Caco-2 (cell line): ENCODE results near the gene CHERP. TPM values are rescaled to one million over a fixed set of nuclear protein-coding genes. Genes with fewer than 3 reads are reported as not detected.

Source experiments
- BruUV-seq: library from RNA; stranded (reverse); fragments of 400-500 nt; replicated peaks from 2 replicates; lab custom pipeline; 2021; lab: Mats Ljungman, UMichigan
- CTCF ChIA-PET: fragments of 300-600 bp; sonication (Branson Sonifier 250); formaldehyde crosslinking; loops from one replicate; lab custom pipeline; 2022; ENCODE audit warnings: antibody characterized with exemption; lab: Charles Lee
- POLR2A ChIA-PET: fragments of 300-600 bp; sonication (Branson Sonifier 250); formaldehyde crosslinking; loops from one replicate; lab custom pipeline; 2022; ENCODE audit warnings: antibody characterized with exemption; lab: Charles Lee
- DNase-seq, 2 experiments: peaks; one replicate each; pipeline versions ENCODE4 v3.0.0 to v3.0.0-alpha.2; 2020 to 2022
- H3K27me3 ChIP-seq: replicated peaks from 2 replicates; pipeline ENCODE4 v1.6.0; 2011; ENCODE audit warnings: low read length; ENCODE audit not compliant: control insufficient read depth, insufficient read depth
- H3K36me3 ChIP-seq: 2 replicates; pipeline ENCODE4 v1.5.1; 2011; ENCODE audit warnings: low read length; ENCODE audit not compliant: control insufficient read depth, insufficient read depth
- H3K4me1 ChIP-seq: fragments of 250-450 bp; sonication (Bioruptor Pico); 2 replicates; pipeline ENCODE4 v1.5.1; 2020; ENCODE audit warnings: mild to moderate bottlenecking
- H3K4me3 ChIP-seq: 2 replicates; pipeline ENCODE4 v1.5.1; 2011; ENCODE audit warnings: low read depth, mild to moderate bottlenecking, control low read depth, low read length
- H3K9me3 ChIP-seq: fragments of 250-450 bp; sonication (Bioruptor Pico); 2 replicates; pipeline ENCODE4 v1.5.1; 2020; ENCODE audit warnings: mild to moderate bottlenecking, moderate library complexity
- H3K27ac Mint-ChIP-seq: one replicate; pipeline ENCODE4 v1.8.0; 2022; ENCODE audit warnings: mixed read lengths; ENCODE audit not compliant: unreplicated experiment
- H3K27me3 Mint-ChIP-seq: one replicate; pipeline ENCODE4 v1.8.0; 2022; ENCODE audit warnings: mixed read lengths; ENCODE audit not compliant: insufficient read depth, unreplicated experiment
- H3K36me3 Mint-ChIP-seq: one replicate; pipeline ENCODE4 v1.8.0; 2022; ENCODE audit warnings: mild to moderate bottlenecking, mixed read lengths; ENCODE audit not compliant: insufficient read depth, unreplicated experiment
- H3K4me1 Mint-ChIP-seq: one replicate; pipeline ENCODE4 v1.8.0; 2022; ENCODE audit warnings: low read depth, mixed read lengths; ENCODE audit not compliant: unreplicated experiment
- H3K4me3 Mint-ChIP-seq: one replicate; pipeline ENCODE4 v1.8.0; 2022; ENCODE audit warnings: mild to moderate bottlenecking, moderate library complexity, mixed read lengths; ENCODE audit not compliant: unreplicated experiment
- H3K9me3 Mint-ChIP-seq: one replicate; pipeline ENCODE4 v1.8.0; 2022; ENCODE audit warnings: mixed read lengths; ENCODE audit not compliant: unreplicated experiment
- CTCF ChIP-seq, 2 experiments: fragments of 200-600 bp in 1 of 2; IDR thresholded peaks; 1 replicate in 1 of 2; 2 replicates in 1 of 2; pipeline versions ENCODE4 v1.5.1 to v1.8.0; 2011 to 2022; ENCODE audit warnings: antibody characterized with exemption in 1 of 2, control low read depth in 1 of 2, inconsistent platforms in 1 of 2, low read depth in 1 of 2, low read length in 1 of 2, mild to moderate bottlenecking in 1 of 2, moderate library complexity in 1 of 2; ENCODE audit not compliant: insufficient read depth in 1 of 2, severe bottlenecking in 1 of 2, unreplicated experiment in 1 of 2
- intact Hi-C: fragments of 100-400 bp; cut with micrococcal nuclease; formaldehyde crosslinking; loops from one replicate; pipeline ENCODE4 v1.10.0; 2022; ENCODE audit not compliant: unreplicated experiment
- total RNA-seq: library from RNA; stranded (reverse); gene quantifications from 2 replicates; pipeline ENCODE4 v1.2.3, GENCODE V29; 2022

Gene CHERP
- total RNA-seq, 1 experiment from 2014 or later = 66.1 TPM

DNA sequence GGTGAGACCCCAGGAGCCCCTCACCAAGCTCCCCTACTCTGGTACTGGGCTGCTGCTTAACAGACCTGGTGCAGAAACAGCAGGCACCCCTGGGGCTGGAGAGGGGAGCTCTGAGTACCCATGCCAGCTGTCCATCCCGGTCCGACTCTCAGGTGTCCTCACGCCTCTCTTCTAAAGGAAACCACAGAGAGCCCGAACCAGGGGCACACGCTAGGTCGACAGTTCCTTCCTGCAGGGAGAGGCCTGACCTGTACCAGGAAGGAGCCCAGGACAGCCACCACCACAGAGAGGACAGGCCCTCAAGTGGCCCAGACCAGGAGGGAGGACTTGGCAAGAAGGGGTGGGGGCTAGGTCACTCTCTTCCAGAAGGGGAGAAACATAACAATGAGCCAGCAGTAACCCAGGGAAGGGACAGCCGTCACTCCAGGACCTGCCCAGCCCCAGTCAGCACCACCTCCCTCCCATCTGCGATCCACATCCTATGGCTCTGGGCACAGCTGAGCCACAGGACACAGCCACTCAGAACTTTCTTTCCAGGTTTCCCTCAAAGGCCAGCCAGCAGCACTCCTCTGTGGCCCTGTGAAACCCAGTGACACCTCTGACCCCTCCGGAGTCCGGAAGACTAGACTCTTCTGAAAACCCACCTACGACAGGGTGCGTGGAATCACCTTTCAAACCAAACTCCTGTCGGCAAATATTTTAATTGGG, 43.0 kb upstream of the CHERP start:
- Histone ChIP-seq H3K9me3 (no peaks in the 10 kb centered on the region), H3K4me3 (no peak overlapping the region), H3K4me1 (0 out of 2 replicates have a peak, but pooled peaks cover 5% of the 10 kb centered on the region), H3K36me3 (no peaks in the 10 kb centered on the region), H3K27me3 (no peaks in the 10 kb centered on the region)
- BruUV-seq = no TSS peak
- ChIA-PET CTCF (interaction anchor here (1.3 kb wide), 1 partner anchor 42 kb away, joined by 6 read pairs; no protein-coding TSS in a partner anchor), POLR2A (no interaction called here)
- no peak for TF ChIP-seq CTCF (IDR thresholded peaks at IDR 0.05; ENCODE audit: insufficient read depth in 1 of 2, low read depth in 1 of 2, low read length in 1 of 2, severe bottlenecking in 1 of 2, unreplicated experiment in 1 of 2)
- peaks cover 6% of the 10 kb centered on the region for H3K36me3 Mint-ChIP-seq
- no peak overlapping the region for H3K4me3 Mint-ChIP-seq
- no peaks in the 10 kb centered on the region for H3K4me1 Mint-ChIP-seq
- H3K27ac Mint-ChIP-seq = no peak overlapping the region
- H3K27me3 Mint-ChIP-seq = no peaks in the 10 kb centered on the region
- H3K9me3 Mint-ChIP-seq = no peaks in the 10 kb centered on the region
- DNase-seq = no peak
- intact Hi-C loops = no loop called here

DNA sequence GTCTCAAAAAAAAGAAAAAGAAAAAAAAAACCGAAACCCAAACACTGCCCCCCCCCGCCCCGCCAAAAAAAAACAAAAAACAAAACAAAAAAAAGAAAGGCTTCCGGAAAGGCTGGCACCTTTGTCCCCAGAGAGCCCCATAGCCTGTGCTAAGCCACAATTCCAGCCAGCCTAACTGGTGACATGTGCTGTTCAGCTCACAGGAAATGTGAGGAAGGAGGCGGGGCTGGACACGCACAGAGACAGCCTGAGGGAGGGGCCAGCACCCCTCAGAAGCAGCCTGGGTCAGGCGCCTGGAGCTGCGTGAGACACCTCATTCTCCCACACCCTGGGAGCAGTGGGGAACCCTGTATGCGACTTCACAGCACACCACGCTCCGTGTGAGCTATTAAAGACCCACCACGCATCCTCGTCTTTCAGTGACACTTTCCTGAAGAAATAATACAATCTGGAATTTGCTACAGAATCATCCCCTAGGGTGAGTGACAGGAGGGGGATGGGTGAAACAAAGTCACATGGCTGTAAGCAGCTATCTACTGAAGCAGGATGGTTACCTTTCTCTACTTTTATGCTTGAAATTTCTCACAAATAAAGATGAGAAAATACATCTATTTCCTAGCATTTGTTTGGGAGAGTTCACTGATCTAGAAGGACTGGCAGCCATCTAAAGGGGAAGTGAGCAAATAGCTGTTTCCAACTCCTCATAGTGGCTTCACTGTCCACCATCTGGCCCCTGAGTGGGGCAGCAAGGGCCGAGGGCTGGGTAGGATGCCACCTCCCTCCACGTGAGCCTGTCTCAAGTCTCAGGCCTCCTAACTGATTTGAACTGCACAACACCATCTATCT, 42.2 kb upstream of the CHERP start:
- POLR2A ChIA-PET = interaction anchor here (0.6 to 0.8 kb wide), 2 partner anchors 45 to 203 kb away, joined by 3 to 6 read pairs; no protein-coding TSS in a partner anchor
- H3K27ac Mint-ChIP-seq = no peak overlapping the region
- Histone ChIP-seq H3K4me3 (no peak overlapping the region), H3K36me3 (no peaks in the 10 kb centered on the region), H3K4me1 (0 out of 2 replicates have a peak, but pooled peaks cover 5% of the 10 kb centered on the region), H3K27me3 (no peaks in the 10 kb centered on the region), H3K9me3 (no peaks in the 10 kb centered on the region)
- H3K4me1 Mint-ChIP-seq = no peaks in the 10 kb centered on the region
- peaks cover 6% of the 10 kb centered on the region for H3K36me3 Mint-ChIP-seq
- no TSS peak for BruUV-seq
- TF ChIP-seq CTCF (IDR thresholded peaks at IDR 0.05; ENCODE audit: insufficient read depth in 1 of 2, low read depth in 1 of 2, low read length in 1 of 2, severe bottlenecking in 1 of 2, unreplicated experiment in 1 of 2) = no peak
- no peaks in the 10 kb centered on the region for H3K27me3 Mint-ChIP-seq
- DNase-seq = peak; percentile 59 to 69
- intact Hi-C loops = no loop called here
- no peaks in the 10 kb centered on the region for H3K9me3 Mint-ChIP-seq
- CTCF ChIA-PET = interaction anchor here (0.6 to 1.3 kb wide), 3 partner anchors 31 to 67 kb away, joined by 3 to 7 read pairs (median 6); no protein-coding TSS in a partner anchor
- no peak overlapping the region for H3K4me3 Mint-ChIP-seq

DNA sequence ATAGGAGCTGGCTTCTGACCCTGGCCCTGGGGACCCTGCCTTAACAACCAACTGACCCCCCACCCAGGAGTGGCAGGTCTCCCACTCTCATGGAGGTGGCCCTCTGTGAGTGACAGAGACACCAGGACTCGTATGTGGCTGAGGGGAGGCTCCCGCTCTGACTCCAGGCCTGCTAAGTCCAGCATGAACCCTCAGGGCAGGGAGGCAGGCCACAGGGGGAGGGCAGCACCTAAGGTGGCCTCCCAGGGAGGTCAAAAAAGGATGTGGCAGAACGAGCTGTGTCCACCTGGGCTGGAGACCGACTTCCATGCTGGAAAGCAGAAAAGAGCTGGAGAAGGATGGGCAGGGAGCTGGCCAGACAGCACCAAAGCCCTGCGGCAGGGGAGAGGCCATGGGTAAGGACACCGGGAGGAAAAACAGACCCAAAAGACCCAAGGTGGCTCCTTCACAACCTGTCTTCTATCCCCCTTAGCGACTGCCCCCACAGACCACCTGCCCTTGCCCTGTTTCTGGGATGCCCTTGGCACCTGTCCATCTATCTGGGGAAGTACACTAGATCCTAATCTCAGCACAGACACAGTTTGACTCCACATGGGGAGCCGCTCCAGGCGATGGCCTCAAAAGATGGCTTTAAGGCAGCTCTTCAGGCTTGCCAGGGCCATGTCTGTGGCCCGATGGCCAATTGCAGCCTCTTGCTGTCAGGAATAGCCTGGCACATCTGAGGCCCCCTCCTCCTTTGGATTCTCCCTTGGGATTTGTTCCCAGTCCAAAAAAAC, 40.4 kb upstream of the CHERP start:
- Histone ChIP-seq H3K9me3 (no peaks in the 10 kb centered on the region), H3K4me1 (0 out of 2 replicates have a peak, but pooled peaks cover 5% of the 10 kb centered on the region), H3K27me3 (no peaks in the 10 kb centered on the region), H3K4me3 (no peak overlapping the region), H3K36me3 (no peaks in the 10 kb centered on the region)
- Mint-ChIP-seq H3K36me3 (peaks cover 13% of the 10 kb centered on the region), H3K27ac (no peak overlapping the region), H3K4me3 (no peak overlapping the region), H3K9me3 (no peaks in the 10 kb centered on the region), H3K4me1 (no peaks in the 10 kb centered on the region), H3K27me3 (no peaks in the 10 kb centered on the region)
- ChIA-PET CTCF (no interaction called here), POLR2A (no interaction called here)
- no TSS peak for BruUV-seq
- DNase-seq = no peak
- intact Hi-C loops = no loop called here
- no peak for TF ChIP-seq CTCF (IDR thresholded peaks at IDR 0.05; ENCODE audit: insufficient read depth in 1 of 2, low read depth in 1 of 2, low read length in 1 of 2, severe bottlenecking in 1 of 2, unreplicated experiment in 1 of 2)
